Fibroblast of lung (primary cell): ENCODE measurements around the gene PIK3C2G. TPM values are rescaled to one million over a fixed set of nuclear protein-coding genes. Genes with fewer than 3 reads are reported as not detected.

ENCODE experiments used
- DNase-seq, 2 donors: peaks; one replicate each; pipeline versions ENCODE4 v3.0.0 to v3.0.0-alpha.2; 2010; ENCODE audit warnings: low read depth in 2 of 2
- H2AFZ ChIP-seq: 2 replicates; pipeline ENCODE4 v1.5.1; 2012; ENCODE audit warnings: low read length, control low read depth, inconsistent platforms
- H3K27ac ChIP-seq: 2 replicates; pipeline ENCODE4 v1.5.1; 2011; ENCODE audit warnings: low read length, control low read depth; ENCODE audit not compliant: insufficient read depth
- H3K27me3 ChIP-seq: 2 replicates; pipeline ENCODE4 v1.5.1; 2011; ENCODE audit warnings: mild to moderate bottlenecking, low read length; ENCODE audit not compliant: control insufficient read depth, insufficient read depth
- H3K36me3 ChIP-seq: 2 replicates; pipeline ENCODE4 v1.5.1; 2011; ENCODE audit warnings: low read length; ENCODE audit not compliant: control insufficient read depth, insufficient read depth
- H3K4me1 ChIP-seq: 2 replicates; pipeline ENCODE4 v1.5.1; 2011; ENCODE audit warnings: low read length; ENCODE audit not compliant: control insufficient read depth, insufficient read depth; ENCODE audit errors: extremely low read depth
- H3K4me2 ChIP-seq: 2 replicates; pipeline ENCODE4 v1.5.1; 2011; ENCODE audit warnings: low read length, control low read depth; ENCODE audit not compliant: insufficient read depth; ENCODE audit errors: extremely low read depth
- H3K4me3 ChIP-seq, 4 experiments: fragments of 200-600 bp in 1 of 4; sonication (generic) in 1 of 4; replicated peaks in 1 of 4; 2 replicates each; pipeline ENCODE4 v1.5.1; 2011 to 2016; ENCODE audit warnings: low read length in 4 of 4, low read depth in 3 of 4, mild to moderate bottlenecking in 3 of 4, control low read depth in 2 of 4, inconsistent platforms in 1 of 4, mixed read lengths in 1 of 4; ENCODE audit not compliant: insufficient read depth in 1 of 4; ENCODE audit errors: control extremely low read depth in 1 of 4
- H3K79me2 ChIP-seq: 2 replicates; pipeline ENCODE4 v1.5.1; 2012; ENCODE audit warnings: mild to moderate bottlenecking, low read length, inconsistent platforms; ENCODE audit not compliant: control insufficient read depth, insufficient read depth
- H3K9ac ChIP-seq: 2 replicates; pipeline ENCODE4 v1.5.1; 2011; ENCODE audit warnings: mild to moderate bottlenecking, low read length, control low read depth; ENCODE audit not compliant: insufficient read depth
- H3K9me3 ChIP-seq: 2 replicates; pipeline ENCODE4 v1.5.1; 2012; ENCODE audit warnings: low read depth, low read length; ENCODE audit not compliant: control insufficient read depth, insufficient read depth
- H4K20me1 ChIP-seq: 2 replicates; pipeline ENCODE4 v1.5.1; 2011; ENCODE audit warnings: low read length; ENCODE audit not compliant: control insufficient read depth, insufficient read depth; ENCODE audit errors: extremely low read depth
- EZH2 ChIP-seq: IDR thresholded peaks from 2 replicates; pipeline ENCODE4 v1.5.1; 2012; ENCODE audit warnings: low read length, control low read depth, mild to moderate bottlenecking; ENCODE audit errors: missing control alignments
- polyA plus RNA-seq, 2 donors: library from polyadenylated mRNA; depleted of rRNA in 1 of 2; stranded (reverse) in 1 of 2; unstranded in 1 of 2; fragments of >200 nt; gene quantifications; 2 replicates each; pipeline ENCODE4 v1.2.1, GENCODE V29; 2011 to 2012; ENCODE audit warnings: missing spikeins in 1 of 2
- total RNA-seq: library from RNA; depleted of rRNA; stranded (reverse); fragments of >200 nt; gene quantifications from 2 replicates; pipeline ENCODE4 v1.2.1, GENCODE V29; 2014
- TF ChIP-seq, protein P1 (sequence below), 2 donors: IDR thresholded peaks in 1 of 2; conservative IDR thresholded peaks in 1 of 2; 1 replicate in 1 of 2; 2 replicates in 1 of 2; pipeline ENCODE4 v1.5.1; 2011 to 2012; ENCODE audit warnings: low read length in 2 of 2, control low read depth in 1 of 2, inconsistent platforms in 1 of 2, low read depth in 1 of 2, mild to moderate bottlenecking in 1 of 2

Gene PIK3C2G
- total and polyA plus RNA-seq, 2 donors (not counting 1 experiment from before 2014, with no cell fraction given): not detected

DNA sequence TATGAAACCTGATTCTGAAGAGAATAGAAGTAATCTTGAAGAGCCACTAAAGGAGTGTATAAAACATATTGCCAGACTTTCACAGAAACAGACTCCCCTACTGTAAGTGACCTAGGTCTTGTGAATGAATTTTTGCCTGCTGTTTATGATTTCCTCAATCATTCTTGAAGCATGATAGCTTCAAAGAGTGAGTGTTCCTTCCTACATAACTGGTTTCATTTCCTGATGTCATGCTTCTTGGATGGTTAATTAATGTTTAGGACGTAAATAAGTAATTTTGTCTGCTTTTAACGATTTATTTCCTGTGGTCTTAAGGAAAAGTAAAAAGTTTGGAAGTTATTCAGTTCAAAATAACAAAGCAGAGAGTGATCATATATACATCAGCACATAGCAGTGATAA lies 129.8 kb downstream of the PIK3C2G start:
- no peak for DNase-seq
- Histone ChIP-seq H2AFZ (no peak overlapping the region), H3K27me3 (no peaks in the 10 kb centered on the region), H3K9ac (no peak overlapping the region), H3K27ac (no peak overlapping the region), H3K9me3 (no peaks in the 10 kb centered on the region), H3K4me2 (no peak overlapping the region), H4K20me1 (no peaks in the 10 kb centered on the region), H3K36me3 (no peaks in the 10 kb centered on the region), H3K4me3 (no peak overlapping the region), H3K4me1 (no peaks in the 10 kb centered on the region), H3K79me2 (no peaks in the 10 kb centered on the region)
- TF ChIP-seq EZH2: no peak
- TF ChIP-seq, protein P1, sequence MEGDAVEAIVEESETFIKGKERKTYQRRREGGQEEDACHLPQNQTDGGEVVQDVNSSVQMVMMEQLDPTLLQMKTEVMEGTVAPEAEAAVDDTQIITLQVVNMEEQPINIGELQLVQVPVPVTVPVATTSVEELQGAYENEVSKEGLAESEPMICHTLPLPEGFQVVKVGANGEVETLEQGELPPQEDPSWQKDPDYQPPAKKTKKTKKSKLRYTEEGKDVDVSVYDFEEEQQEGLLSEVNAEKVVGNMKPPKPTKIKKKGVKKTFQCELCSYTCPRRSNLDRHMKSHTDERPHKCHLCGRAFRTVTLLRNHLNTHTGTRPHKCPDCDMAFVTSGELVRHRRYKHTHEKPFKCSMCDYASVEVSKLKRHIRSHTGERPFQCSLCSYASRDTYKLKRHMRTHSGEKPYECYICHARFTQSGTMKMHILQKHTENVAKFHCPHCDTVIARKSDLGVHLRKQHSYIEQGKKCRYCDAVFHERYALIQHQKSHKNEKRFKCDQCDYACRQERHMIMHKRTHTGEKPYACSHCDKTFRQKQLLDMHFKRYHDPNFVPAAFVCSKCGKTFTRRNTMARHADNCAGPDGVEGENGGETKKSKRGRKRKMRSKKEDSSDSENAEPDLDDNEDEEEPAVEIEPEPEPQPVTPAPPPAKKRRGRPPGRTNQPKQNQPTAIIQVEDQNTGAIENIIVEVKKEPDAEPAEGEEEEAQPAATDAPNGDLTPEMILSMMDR (conservative IDR thresholded peaks at IDR 0.05 in 1 of 2, IDR thresholded peaks at IDR 0.05 in 1 of 2; ENCODE audit: low read depth in 1 of 2, low read length in 2 of 2): no peak

DNA sequence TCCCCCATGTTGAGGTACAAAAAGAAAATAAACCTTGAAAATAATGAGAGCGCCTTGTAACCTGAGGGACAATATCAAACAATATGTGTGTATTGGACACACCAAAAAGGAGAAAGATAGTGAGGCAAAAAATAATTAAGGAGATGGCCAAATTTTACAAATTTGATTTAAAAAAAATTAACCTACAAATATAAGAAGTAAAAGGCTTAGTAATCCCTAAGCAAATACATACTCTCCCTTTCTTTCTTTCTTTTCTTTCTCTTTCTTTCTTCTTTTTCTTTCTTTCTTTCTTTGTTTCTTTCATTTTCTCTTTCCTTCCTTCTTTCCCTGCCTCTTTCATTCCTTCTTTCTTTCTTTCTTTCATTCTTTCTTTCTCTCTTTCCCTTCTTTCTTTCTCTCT lies 133.4 kb downstream of the PIK3C2G start:
- no peak for TF ChIP-seq EZH2
- TF ChIP-seq, protein P1 (conservative IDR thresholded peaks at IDR 0.05 in 1 of 2, IDR thresholded peaks at IDR 0.05 in 1 of 2; ENCODE audit: low read depth in 1 of 2, low read length in 2 of 2): no peak
- no peaks in the 10 kb centered on the region for H3K4me1 ChIP-seq
- no peaks in the 10 kb centered on the region for H3K79me2 ChIP-seq
- no peaks in the 10 kb centered on the region for H4K20me1 ChIP-seq
- H3K27me3 ChIP-seq: no peaks in the 10 kb centered on the region
- H3K4me3 ChIP-seq: no peak overlapping the region
- H3K9me3 ChIP-seq: no peaks in the 10 kb centered on the region
- no peaks in the 10 kb centered on the region for H3K36me3 ChIP-seq
- no peak overlapping the region for H3K27ac ChIP-seq
- H2AFZ ChIP-seq: no peak overlapping the region
- H3K4me2 ChIP-seq: no peak overlapping the region
- no peak for DNase-seq
- H3K9ac ChIP-seq: no peak overlapping the region

DNA sequence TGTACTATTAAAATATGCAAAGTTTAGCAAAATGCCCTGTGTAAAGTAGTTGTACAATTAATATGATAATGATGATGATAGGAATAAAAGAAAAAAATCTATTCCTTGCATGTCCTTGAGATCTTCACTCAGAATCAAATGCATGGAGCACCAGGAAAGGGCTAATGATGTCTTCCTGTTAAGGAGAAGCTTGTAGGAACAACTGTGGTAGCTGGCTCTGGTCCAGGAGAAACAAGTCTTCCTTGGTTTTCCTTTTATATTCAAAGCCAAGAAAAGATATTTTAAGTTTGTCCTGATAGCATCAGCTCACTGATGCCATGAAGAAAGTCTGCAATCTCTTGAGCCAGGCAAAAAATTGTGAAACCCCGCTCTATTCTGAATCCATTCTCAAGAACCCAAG lies 138.9 kb downstream of the PIK3C2G start:
- Histone ChIP-seq H3K4me1 (no peaks in the 10 kb centered on the region), H3K27ac (no peak overlapping the region), H3K4me2 (no peak overlapping the region), H3K9me3 (no peaks in the 10 kb centered on the region), H3K9ac (no peak overlapping the region), H4K20me1 (no peaks in the 10 kb centered on the region), H3K79me2 (no peaks in the 10 kb centered on the region), H2AFZ (no peak overlapping the region), H3K27me3 (no peaks in the 10 kb centered on the region), H3K36me3 (no peaks in the 10 kb centered on the region), H3K4me3 (no peak overlapping the region)
- TF ChIP-seq EZH2: no peak
- TF ChIP-seq, protein P1 (conservative IDR thresholded peaks at IDR 0.05 in 1 of 2, IDR thresholded peaks at IDR 0.05 in 1 of 2; ENCODE audit: low read depth in 1 of 2, low read length in 2 of 2): no peak
- DNase-seq: peak; percentile 19 to 75
